ENCODE data around the gene LRRTM2. TPM values are rescaled to one million over a fixed set of nuclear protein-coding genes. Genes with fewer than 3 reads are reported as not detected.

LRRTM2 gene
- total RNA-seq, 1 donor from 2014 or later = 0.52 TPM

GRCh38 chr5:138873466-138874221 lies 1.5 kb downstream of the LRRTM2 start:
- ATAC-seq = peak; percentile 36
- H3K27ac ChIP-seq = no peak overlapping the region
- no peaks in the 10 kb centered on the region for H3K36me3 ChIP-seq
- H3K27me3 ChIP-seq = no peaks in the 10 kb centered on the region
- no peak overlapping the region for H3K4me3 ChIP-seq
- intact Hi-C loops (cut with DNase I) = no loop called here
- no peak for DNase-seq
- H3K4me1 ChIP-seq = peaks cover 38% of the 10 kb centered on the region
- no peaks in the 10 kb centered on the region for H3K9me3 ChIP-seq
- no peak for TF ChIP-seq CTCF (IDR thresholded peaks at IDR 0.05)

- Histone ChIP-seq H3K4me1 (peaks cover 36% of the 10 kb centered on the region), H3K27ac (no peak overlapping the region), H3K9me3 (no peaks in the 10 kb centered on the region), H3K27me3 (no peaks in the 10 kb centered on the region), H3K36me3 (no peaks in the 10 kb centered on the region), H3K4me3 (no peak overlapping the region)
- intact Hi-C loops (cut with DNase I) = no loop called here
- DNase-seq (no peak), ATAC-seq (no peak)
- no peak for TF ChIP-seq CTCF (IDR thresholded peaks at IDR 0.05)
Measured at GRCh38 chr5:138872841-138873465, 2.2 kb downstream of the LRRTM2 start.

- intact Hi-C loops (cut with DNase I) = no loop called here
- DNase-seq (no peak), ATAC-seq (no peak)
- no peaks in the 10 kb centered on the region for H3K9me3 ChIP-seq
- H3K4me1 ChIP-seq = peaks cover 36% of the 10 kb centered on the region
- H3K27ac ChIP-seq = no peak overlapping the region
- H3K27me3 ChIP-seq = no peaks in the 10 kb centered on the region
- H3K36me3 ChIP-seq = no peaks in the 10 kb centered on the region
- TF ChIP-seq CTCF (IDR thresholded peaks at IDR 0.05) = no peak
- no peak overlapping the region for H3K4me3 ChIP-seq
Measured at GRCh38 chr5:138870611-138871010, 4.5 kb downstream of the LRRTM2 start.

- DNase-seq = no peak
- peaks cover 31% of the 10 kb centered on the region for H3K4me1 ChIP-seq
- H3K9me3 ChIP-seq = no peaks in the 10 kb centered on the region
- H3K27me3 ChIP-seq = no peaks in the 10 kb centered on the region
- ATAC-seq = no peak
- TF ChIP-seq CTCF (IDR thresholded peaks at IDR 0.05) = no peak
- no peak overlapping the region for H3K27ac ChIP-seq
- intact Hi-C loops (cut with DNase I) = no loop called here
- no peak overlapping the region for H3K4me3 ChIP-seq
- no peaks in the 10 kb centered on the region for H3K36me3 ChIP-seq
Measured at GRCh38 chr5:138869763-138870500, 5.2 kb downstream of the LRRTM2 start.

GRCh38 chr5:138869038-138869437 lies 6.1 kb downstream of the LRRTM2 start:
- H3K4me1 ChIP-seq = peaks cover 22% of the 10 kb centered on the region
- no peaks in the 10 kb centered on the region for H3K9me3 ChIP-seq
- no peaks in the 10 kb centered on the region for H3K27me3 ChIP-seq
- intact Hi-C loops (cut with DNase I) = no loop called here
- DNase-seq (no peak), ATAC-seq (no peak)
- no peak overlapping the region for H3K4me3 ChIP-seq
- TF ChIP-seq CTCF (IDR thresholded peaks at IDR 0.05) = no peak
- H3K36me3 ChIP-seq = no peaks in the 10 kb centered on the region
- no peak overlapping the region for H3K27ac ChIP-seq
